CD4-positive, alpha-beta T cell treated with Interleukin-15 for 1 hour (primary cell): Measurements from ENCODE around the gene ZBTB18.

Source experiments
- DNase-seq: peaks from one replicate; pipeline ENCODE4 v3.0.0-alpha.2; 2020

The ZBTB18 gene

DNA sequence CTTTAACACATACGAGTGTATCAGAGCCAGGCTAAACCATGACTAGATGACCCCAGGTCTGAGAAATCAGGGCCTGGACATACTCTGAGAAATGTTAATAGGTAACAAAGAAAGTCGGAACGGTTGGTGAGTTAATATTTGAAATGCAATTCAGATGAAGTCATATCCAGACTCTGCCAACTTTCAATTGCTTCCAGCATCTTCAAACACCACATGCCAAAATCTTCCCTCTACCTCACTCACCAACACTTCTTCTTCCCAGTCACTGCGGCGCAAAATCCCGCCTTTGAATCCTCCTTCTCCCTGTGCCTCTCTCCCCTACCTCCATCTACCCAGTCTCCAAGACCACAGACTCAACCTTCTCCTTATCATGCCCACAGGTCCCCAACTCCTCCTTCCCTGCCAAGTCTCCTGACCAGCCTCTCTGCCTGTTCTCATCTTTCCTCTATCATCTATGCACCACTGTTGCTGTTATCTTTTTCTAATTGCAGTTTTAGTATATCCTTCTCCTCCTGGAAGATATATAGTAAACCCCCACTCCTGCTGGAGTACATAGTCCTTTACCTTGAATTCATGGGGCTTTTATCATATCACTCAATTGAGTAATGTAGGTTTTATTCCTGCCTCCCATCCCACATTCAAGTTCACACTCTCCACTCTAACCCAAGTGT lies 41.3 kb downstream of the ZBTB18 start:
- DNase-seq, result no peak

GRCh38 chr1:244092964-244093638 lies 42.0 kb downstream of the ZBTB18 start:
- no peak for DNase-seq

DNA sequence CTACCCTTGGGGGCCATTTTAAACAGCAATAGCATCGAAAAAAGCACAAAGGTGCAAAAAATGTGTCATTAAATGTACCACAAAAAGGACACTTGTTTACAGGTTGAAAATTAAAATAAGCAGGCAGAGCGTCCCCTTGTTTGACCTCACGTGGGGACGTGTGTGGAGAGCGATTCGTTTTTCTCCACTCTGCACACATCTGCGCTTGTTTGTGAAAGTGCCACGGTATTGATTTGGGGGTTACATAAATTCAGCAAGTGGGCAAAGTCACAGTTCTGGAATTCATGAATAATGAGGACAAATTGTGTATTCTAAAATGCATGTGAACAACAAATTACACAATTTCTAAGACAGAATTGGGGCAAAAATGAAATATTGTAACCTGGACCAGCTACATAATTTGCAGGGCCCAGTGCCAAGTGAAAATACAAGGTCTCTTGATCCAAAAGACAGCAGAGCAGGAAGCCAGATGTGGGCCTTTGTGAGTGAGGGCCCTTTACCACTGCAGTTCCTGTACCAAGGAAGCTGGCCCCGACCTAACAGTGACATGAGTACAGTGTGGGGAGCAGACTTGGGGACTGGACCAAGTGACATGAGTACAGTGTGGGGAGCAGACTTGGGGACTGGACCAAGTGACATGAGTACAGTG lies 43.9 kb downstream of the ZBTB18 start:
- DNase-seq, result no peak

DNA sequence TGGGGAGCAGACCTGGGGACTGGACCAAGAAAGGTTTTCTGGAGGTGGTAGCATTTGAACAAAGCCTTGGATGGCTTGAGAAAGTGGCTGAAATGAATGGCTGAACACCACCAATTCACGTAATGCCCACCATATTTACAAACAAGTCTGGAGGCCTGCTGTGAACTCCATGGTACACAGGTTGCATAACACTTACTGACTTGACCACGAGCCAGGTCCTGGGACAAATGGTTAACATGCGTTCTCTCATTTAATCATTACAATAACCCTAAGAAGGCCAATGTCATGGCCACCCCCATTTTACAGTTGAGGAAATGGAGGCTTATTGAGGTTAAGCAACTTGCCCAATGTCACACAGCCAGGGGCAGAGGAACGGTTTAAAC lies 44.4 kb downstream of the ZBTB18 start:
- DNase-seq, result no peak

DNA sequence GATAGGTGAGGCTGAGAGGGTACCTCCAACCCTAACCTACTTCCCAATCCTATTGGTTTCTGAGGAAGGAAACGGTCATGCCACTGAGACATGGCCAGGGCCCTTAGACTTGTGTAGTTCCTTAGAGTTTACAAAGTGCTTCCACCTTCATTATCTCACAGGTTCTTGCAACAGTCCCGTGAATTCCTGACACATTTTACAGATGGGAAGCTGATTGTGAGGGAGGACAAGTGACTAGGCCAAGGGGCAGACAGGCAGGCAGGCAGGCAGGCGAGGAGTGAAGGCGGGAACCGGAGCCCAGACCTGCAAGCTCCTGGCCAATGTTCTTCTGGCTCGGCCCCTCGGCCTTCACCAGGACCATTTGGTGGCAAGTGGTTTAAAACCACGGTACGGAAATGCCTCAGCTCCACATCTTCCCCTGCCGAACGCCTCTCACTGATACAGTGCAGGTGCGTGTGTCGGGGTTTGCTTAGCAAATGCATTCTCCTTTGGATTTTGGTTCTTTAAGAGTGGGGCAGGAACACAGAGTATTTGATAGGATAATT lies 45.1 kb downstream of the ZBTB18 start:
- no peak for DNase-seq

GRCh38 chr1:244096691-244097090 lies 45.6 kb downstream of the ZBTB18 start:
- no peak for DNase-seq

GRCh38 chr1:244097523-244098405 lies 46.7 kb downstream of the ZBTB18 start:
- DNase-seq, result no peak

DNA sequence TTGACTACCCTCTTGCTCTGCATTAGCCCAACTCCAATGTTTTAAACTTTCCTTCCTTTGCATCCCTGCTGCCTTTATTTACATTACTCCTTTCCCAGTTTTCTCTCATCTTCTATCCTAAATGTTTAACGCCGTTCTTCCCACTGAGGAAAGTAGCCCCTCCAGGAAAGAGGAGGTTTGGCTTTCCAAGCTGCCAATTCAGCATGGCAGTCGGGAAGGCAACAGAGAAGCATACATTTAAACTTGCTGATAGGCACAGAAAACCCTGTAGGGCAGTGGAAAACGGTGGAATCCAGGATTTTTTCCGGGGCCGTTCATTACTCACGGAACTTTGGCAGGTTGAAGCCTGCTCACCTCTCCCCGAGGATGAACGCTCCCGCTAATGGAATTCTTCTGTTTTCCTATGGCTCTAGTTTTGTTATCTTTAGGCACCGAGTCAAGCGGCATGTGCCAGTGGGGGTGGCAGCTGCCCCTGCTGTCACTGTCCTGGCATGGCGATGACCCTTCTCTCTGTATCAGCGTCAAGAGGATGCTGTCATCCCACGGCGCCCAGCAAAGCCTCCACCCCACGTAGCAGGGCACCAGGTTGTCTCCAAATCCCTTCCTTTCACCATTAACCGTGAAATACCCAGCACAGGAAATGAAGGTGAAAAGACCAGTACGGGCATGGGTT lies 48.3 kb downstream of the ZBTB18 start:
- DNase-seq, result no peak

DNA sequence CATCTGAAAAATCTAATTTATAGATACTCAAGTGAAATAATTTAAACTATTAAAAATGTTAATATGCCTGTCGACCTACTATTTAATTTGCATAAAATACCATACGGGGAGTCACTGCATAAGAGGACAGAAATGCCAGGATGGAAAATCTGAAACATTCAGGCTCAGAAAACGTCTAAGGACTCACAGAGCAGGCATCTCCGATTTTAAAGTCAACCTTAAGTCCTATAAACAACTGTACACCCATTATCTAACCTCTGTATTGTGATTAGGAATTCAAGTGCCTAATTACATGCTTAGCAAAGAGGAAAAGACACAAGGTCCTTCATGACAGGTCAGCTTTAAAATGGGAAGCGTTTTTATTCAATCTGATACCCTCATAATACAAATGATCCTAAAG lies 49.2 kb downstream of the ZBTB18 start:
- DNase-seq, result no peak

- DNase-seq, result no peak
These were observed 49.8 kb downstream of the ZBTB18 start for GRCh38 chr1:244100704-244101453.

- DNase-seq, result no peak
These were observed 51.0 kb downstream of the ZBTB18 start for GRCh38 chr1:244102046-244102445.

- no peak for DNase-seq
These were observed 51.4 kb downstream of the ZBTB18 start for GRCh38 chr1:244102468-244102867.

DNA sequence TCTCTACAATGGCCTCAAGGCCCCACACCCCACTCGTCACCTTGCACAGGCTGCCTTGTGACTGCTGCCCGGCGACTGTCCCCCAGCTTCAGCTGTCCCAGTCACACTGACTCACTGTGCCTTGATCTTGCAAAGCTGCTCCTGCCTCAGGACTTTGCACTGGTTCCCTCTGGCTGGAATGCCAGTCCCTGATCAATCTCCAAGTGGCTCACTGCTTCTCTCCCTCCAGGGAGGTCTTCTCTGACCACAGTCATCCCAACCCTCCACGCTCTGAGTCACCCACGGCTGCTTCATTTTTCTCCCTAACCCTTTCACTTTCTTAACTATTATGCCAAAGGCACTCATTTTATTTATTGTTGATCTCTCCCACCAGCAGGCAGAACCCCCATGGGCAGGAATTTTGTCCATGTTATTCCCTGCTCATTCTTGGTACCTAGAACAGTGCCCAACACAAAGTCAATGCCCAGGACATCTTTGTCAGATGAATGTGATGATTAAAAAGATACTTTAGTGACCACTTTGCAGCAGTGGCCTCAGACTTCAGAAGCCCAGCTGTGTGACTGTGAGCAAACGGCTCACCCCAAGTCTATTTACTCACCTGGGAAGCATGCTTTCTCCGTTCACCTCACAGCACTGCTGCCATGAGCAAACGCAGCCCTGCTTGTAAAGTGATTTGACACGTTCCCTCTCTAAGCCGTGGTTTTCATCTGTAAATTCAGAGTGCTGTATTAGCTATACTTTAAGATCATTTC lies 53.4 kb downstream of the ZBTB18 start:
- no peak for DNase-seq

DNA sequence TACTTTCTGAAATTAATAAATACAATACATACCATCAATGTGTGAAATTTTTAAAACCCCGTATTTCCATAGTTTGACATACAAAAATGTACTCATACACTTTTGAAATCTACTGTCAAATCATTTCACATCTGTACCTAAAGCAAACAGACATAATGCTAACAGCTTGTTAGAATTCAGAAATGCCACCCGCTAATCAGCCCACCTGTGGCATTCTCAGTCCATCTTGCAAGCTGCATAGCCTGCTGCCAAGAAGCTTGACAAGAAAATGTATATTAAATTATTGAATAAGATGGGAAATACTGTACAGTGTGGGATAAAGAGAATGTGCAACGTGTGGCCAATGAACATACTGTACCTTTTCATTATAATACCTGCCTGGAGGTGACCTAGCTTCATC lies 55.1 kb downstream of the ZBTB18 start:
- DNase-seq, result no peak
